Trophoblast cell (in vitro differentiated cells and primary cell): ENCODE results near the gene HIBADH.

Experiments used
- DNase-seq, 2 donors: peaks; one replicate each; pipeline ENCODE4 v3.0.0-alpha.2; 2016
- H2AFZ ChIP-seq: 2 replicates; pipeline ENCODE4 v1.6.1; 2013; ENCODE audit warnings: low read length, moderate library complexity, mild to moderate bottlenecking; ENCODE audit not compliant: insufficient read depth, poor library complexity
- H2AK5ac ChIP-seq: 2 replicates; pipeline ENCODE4 v1.6.1; 2013; ENCODE audit warnings: mild to moderate bottlenecking, low read length
- H2BK120ac ChIP-seq: 2 replicates; pipeline ENCODE4 v1.6.1; 2013; ENCODE audit warnings: low read length, mild to moderate bottlenecking, moderate library complexity; ENCODE audit not compliant: insufficient read depth, poor library complexity
- H2BK12ac ChIP-seq: 2 replicates; pipeline ENCODE4 v1.6.1; 2013; ENCODE audit warnings: mild to moderate bottlenecking, low read length, moderate library complexity
- H2BK5ac ChIP-seq: 2 replicates; pipeline ENCODE4 v1.6.1; 2013; ENCODE audit warnings: low read length, low read depth, moderate library complexity, mild to moderate bottlenecking; ENCODE audit not compliant: poor library complexity
- H3K14ac ChIP-seq: 2 replicates; pipeline ENCODE4 v1.6.1; 2013; ENCODE audit warnings: mild to moderate bottlenecking, low read length
- H3K18ac ChIP-seq: 2 replicates; pipeline ENCODE4 v1.6.1; 2013; ENCODE audit warnings: mild to moderate bottlenecking, low read length
- H3K23ac ChIP-seq: 2 replicates; pipeline ENCODE4 v1.6.1; 2013; ENCODE audit warnings: low read length
- H3K27ac ChIP-seq: 2 replicates; pipeline ENCODE4 v1.5.1; 2013; ENCODE audit warnings: low read depth, mild to moderate bottlenecking, inconsistent platforms, low read length, moderate library complexity
- H3K27me3 ChIP-seq: 2 replicates; pipeline ENCODE4 v1.6.1; 2013; ENCODE audit warnings: inconsistent platforms, mild to moderate bottlenecking, low read length, moderate library complexity; ENCODE audit not compliant: insufficient read depth
- H3K36me3 ChIP-seq, 2 experiments: 1 replicate in 1 of 2; 2 replicates in 1 of 2; pipeline ENCODE4 v1.6.1; 2013; ENCODE audit warnings: low read length in 2 of 2, mild to moderate bottlenecking in 2 of 2, moderate library complexity in 1 of 2; ENCODE audit not compliant: insufficient read depth in 2 of 2, control insufficient read depth in 1 of 2
- H3K4ac ChIP-seq: 2 replicates; pipeline ENCODE4 v1.6.1; 2013; ENCODE audit warnings: low read depth, mild to moderate bottlenecking, low read length, moderate library complexity
- H3K4me1 ChIP-seq, 2 experiments: 1 replicate in 1 of 2; 2 replicates in 1 of 2; pipeline ENCODE4 v1.6.1; 2013; ENCODE audit warnings: low read length in 2 of 2, mild to moderate bottlenecking in 2 of 2, moderate library complexity in 1 of 2; ENCODE audit not compliant: insufficient read depth in 2 of 2, control insufficient read depth in 1 of 2
- H3K4me2 ChIP-seq: 2 replicates; pipeline ENCODE4 v1.6.1; 2013; ENCODE audit warnings: inconsistent platforms, mild to moderate bottlenecking, low read length, moderate library complexity
- H3K4me3 ChIP-seq: 2 replicates; pipeline ENCODE4 v1.5.1; 2013; ENCODE audit warnings: mild to moderate bottlenecking, low read depth, low read length, inconsistent platforms
- H3K79me1 ChIP-seq: one replicate; pipeline ENCODE4 v1.6.1; 2013; ENCODE audit warnings: low read length
- H3K79me2 ChIP-seq: 2 replicates; pipeline ENCODE4 v1.6.1; 2013; ENCODE audit warnings: low read length, mild to moderate bottlenecking; ENCODE audit not compliant: control insufficient read depth, insufficient read depth, poor library complexity
- H3K9ac ChIP-seq: 2 replicates; pipeline ENCODE4 v1.6.1; 2013; ENCODE audit warnings: mild to moderate bottlenecking, low read length
- H3K9me3 ChIP-seq: 2 replicates; pipeline ENCODE4 v1.6.1; 2013; ENCODE audit warnings: low read depth, mild to moderate bottlenecking, control low read depth, inconsistent platforms, low read length; ENCODE audit not compliant: insufficient read depth
- H4K12ac ChIP-seq: 2 replicates; pipeline ENCODE4 v1.6.1; 2013; ENCODE audit warnings: low read depth, mild to moderate bottlenecking, low read length, moderate library complexity
- H4K8ac ChIP-seq: 2 replicates; pipeline ENCODE4 v1.6.1; 2013; ENCODE audit warnings: low read depth, mild to moderate bottlenecking, low read length, moderate library complexity
- H4K91ac ChIP-seq: one replicate; pipeline ENCODE4 v1.6.1; 2013; ENCODE audit warnings: low read depth, mild to moderate bottlenecking, low read length, moderate library complexity
- WGBS: extraction: QIAGEN DNeasy Blood & Tissue Kit; methylation state at CpG from one replicate; pipeline ENCODE4 v1.1.7; 2013; ENCODE audit warnings: missing lambda C conversion rate; ENCODE audit not compliant: insufficient read length, insufficient coverage; ENCODE audit errors: extremely low coverage; 5-methylcytosine and 5-hydroxymethylcytosine counted together

The HIBADH gene

GRCh38 chr7:27586825-27587224 is 75.9 kb downstream of the HIBADH start:
- Histone ChIP-seq H2AFZ (no peak overlapping the region), H3K14ac (no peak overlapping the region), H2BK12ac (no peak overlapping the region), H4K12ac (no peak overlapping the region), H3K4me2 (no peak overlapping the region), H3K4me1 (no peaks in the 10 kb centered on the region), H2BK5ac (no peak overlapping the region), H3K36me3 (no peaks in the 10 kb centered on the region), H3K4me3 (no peak overlapping the region), H3K4ac (no peak overlapping the region), H3K79me1 (no peaks in the 10 kb centered on the region), H3K79me2 (no peaks in the 10 kb centered on the region), H3K27me3 (no peaks in the 10 kb centered on the region), H3K9me3 (no peaks in the 10 kb centered on the region), H3K27ac (no peak overlapping the region), H3K23ac (no peak overlapping the region), H3K18ac (no peak overlapping the region), H2BK120ac (no peak overlapping the region), H3K9ac (no peak overlapping the region), H4K91ac (no peak overlapping the region), H4K8ac (no peak overlapping the region), H2AK5ac (no peak overlapping the region)
- no peak for DNase-seq
- no CpG with 5 or more reads among the region's 8 CpGs for WGBS

- Histone ChIP-seq H3K79me1 (no peaks in the 10 kb centered on the region), H3K9me3 (no peaks in the 10 kb centered on the region), H2AK5ac (no peak overlapping the region), H3K4me3 (no peak overlapping the region), H4K8ac (no peak overlapping the region), H3K27ac (no peak overlapping the region), H3K4me2 (no peak overlapping the region), H2BK5ac (no peak overlapping the region), H3K4ac (no peak overlapping the region), H2BK120ac (no peak overlapping the region), H3K36me3 (no peaks in the 10 kb centered on the region), H3K79me2 (no peaks in the 10 kb centered on the region), H3K14ac (no peak overlapping the region), H2BK12ac (no peak overlapping the region), H3K23ac (no peak overlapping the region), H3K18ac (no peak overlapping the region), H3K27me3 (no peaks in the 10 kb centered on the region), H4K91ac (no peak overlapping the region), H4K12ac (no peak overlapping the region), H3K9ac (no peak overlapping the region), H2AFZ (no peak overlapping the region), H3K4me1 (no peaks in the 10 kb centered on the region)
- no CpG with 5 or more reads among the region's 2 CpGs for WGBS
- peak in 1 of 2 donors; percentile 27 for DNase-seq
Measured at GRCh38 chr7:27585781-27586447, 76.8 kb downstream of the HIBADH start.

GRCh38 chr7:27581906-27582305 is 80.8 kb downstream of the HIBADH start:
- Histone ChIP-seq H4K12ac (no peak overlapping the region), H3K4ac (no peak overlapping the region), H2AK5ac (no peak overlapping the region)

GRCh38 chr7:27581119-27581518 is 81.6 kb downstream of the HIBADH start:
- H3K4me2 ChIP-seq = no peak overlapping the region
- no peak overlapping the region for H2BK120ac ChIP-seq
- no peak overlapping the region for H3K14ac ChIP-seq
- no peak overlapping the region for H2AFZ ChIP-seq
- H3K4ac ChIP-seq = no peak overlapping the region
- no peak overlapping the region for H3K4me3 ChIP-seq
- no peak overlapping the region for H2BK12ac ChIP-seq
- no peak overlapping the region for H3K23ac ChIP-seq
- H3K9me3 ChIP-seq = no peaks in the 10 kb centered on the region
- no peaks in the 10 kb centered on the region for H3K79me1 ChIP-seq
- no peaks in the 10 kb centered on the region for H3K36me3 ChIP-seq
- H3K18ac ChIP-seq = no peak overlapping the region
- no peaks in the 10 kb centered on the region for H3K27me3 ChIP-seq
- H4K12ac ChIP-seq = no peak overlapping the region
- DNase-seq = no peak
- no peak overlapping the region for H4K91ac ChIP-seq
- H2BK5ac ChIP-seq = no peak overlapping the region
- H3K79me2 ChIP-seq = no peaks in the 10 kb centered on the region
- no peak overlapping the region for H2AK5ac ChIP-seq
- WGBS = no CpG with 5 or more reads among the region's 2 CpGs
- H3K27ac ChIP-seq = no peak overlapping the region
- no peak overlapping the region for H4K8ac ChIP-seq
- H3K9ac ChIP-seq = no peak overlapping the region
- H3K4me1 ChIP-seq = no peaks in the 10 kb centered on the region

More at GRCh38 chr7:27581906-27582305, 80.8 kb downstream of the HIBADH start:
- Histone ChIP-seq H3K36me3 (no peaks in the 10 kb centered on the region), H2BK12ac (no peak overlapping the region), H3K79me2 (no peaks in the 10 kb centered on the region), H3K4me2 (no peak overlapping the region), H3K14ac (no peak overlapping the region), H2BK120ac (no peak overlapping the region), H2AFZ (no peak overlapping the region), H3K23ac (no peak overlapping the region), H3K27ac (no peak overlapping the region), H4K8ac (no peak overlapping the region), H3K79me1 (no peaks in the 10 kb centered on the region), H4K91ac (no peak overlapping the region), H3K4me3 (no peak overlapping the region), H3K4me1 (no peaks in the 10 kb centered on the region), H3K9me3 (no peaks in the 10 kb centered on the region), H2BK5ac (no peak overlapping the region), H3K9ac (no peak overlapping the region), H3K18ac (no peak overlapping the region), H3K27me3 (no peaks in the 10 kb centered on the region)
- no CpG with 5 or more reads among the region's 1 CpG for WGBS
- no peak for DNase-seq
